Stimulated activated naive CD4-positive, alpha-beta T cell treated with Interleukin-2 at 50 U/mL for 16 hours (primary cell): Measurements from ENCODE around the gene SLC29A4.
"Not testable (repeated sequence)": the region's sequence is repeated elsewhere in the genome, so short reads cannot be mapped to it uniquely, and the experiment has no call there.

Experiments
- DNase-seq: peaks from one replicate; lab custom pipeline; 2025; lab: John Stamatoyannopoulos, UW

Gene SLC29A4

DNA sequence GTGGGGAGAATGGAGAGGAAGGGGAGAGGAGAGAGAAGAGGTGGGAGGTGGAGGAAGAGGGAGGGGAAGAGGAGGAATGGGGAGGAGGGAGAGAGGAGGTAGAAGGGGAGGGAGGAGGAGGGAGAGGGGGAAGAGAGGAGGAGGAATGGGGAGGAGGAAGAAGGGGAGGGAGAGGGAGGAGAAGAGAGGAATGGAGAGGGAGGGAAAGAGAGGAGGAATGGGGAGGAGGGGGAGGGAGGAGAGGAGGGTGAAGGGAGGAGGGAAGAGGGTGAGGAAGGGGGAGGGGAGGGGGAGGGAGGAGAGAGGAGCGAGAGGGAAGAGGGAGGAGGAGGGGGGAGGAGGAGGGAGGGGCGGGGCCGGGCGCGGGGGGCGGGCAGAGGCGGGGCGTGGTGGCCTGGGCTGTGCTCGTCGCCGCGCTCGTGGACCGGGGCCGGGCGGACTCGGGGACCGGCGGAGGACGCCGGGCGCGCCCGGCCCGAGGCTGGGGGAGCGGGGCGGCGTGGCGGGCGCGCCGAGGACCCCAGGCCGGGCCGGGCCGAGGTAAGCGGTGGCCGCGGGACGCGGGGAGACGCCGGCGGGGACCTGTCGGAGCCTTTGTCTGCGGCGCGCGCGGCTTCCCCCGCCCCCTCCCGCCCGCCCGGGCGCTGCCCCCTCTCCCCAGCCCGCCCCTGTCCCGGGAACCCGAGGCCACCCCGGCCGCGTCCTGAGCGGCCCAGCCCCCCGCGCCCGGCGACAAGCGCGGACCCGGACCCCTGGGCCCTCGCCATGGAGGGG lies at the start of gene SLC29A4:
SLC29A4 (plus strand) TSS at position 401 of the 774 bp plus-strand sequence. CDS start 4,874 bp downstream, outside the sequence.
- DNase-seq, result peak; percentile 13

DNA sequence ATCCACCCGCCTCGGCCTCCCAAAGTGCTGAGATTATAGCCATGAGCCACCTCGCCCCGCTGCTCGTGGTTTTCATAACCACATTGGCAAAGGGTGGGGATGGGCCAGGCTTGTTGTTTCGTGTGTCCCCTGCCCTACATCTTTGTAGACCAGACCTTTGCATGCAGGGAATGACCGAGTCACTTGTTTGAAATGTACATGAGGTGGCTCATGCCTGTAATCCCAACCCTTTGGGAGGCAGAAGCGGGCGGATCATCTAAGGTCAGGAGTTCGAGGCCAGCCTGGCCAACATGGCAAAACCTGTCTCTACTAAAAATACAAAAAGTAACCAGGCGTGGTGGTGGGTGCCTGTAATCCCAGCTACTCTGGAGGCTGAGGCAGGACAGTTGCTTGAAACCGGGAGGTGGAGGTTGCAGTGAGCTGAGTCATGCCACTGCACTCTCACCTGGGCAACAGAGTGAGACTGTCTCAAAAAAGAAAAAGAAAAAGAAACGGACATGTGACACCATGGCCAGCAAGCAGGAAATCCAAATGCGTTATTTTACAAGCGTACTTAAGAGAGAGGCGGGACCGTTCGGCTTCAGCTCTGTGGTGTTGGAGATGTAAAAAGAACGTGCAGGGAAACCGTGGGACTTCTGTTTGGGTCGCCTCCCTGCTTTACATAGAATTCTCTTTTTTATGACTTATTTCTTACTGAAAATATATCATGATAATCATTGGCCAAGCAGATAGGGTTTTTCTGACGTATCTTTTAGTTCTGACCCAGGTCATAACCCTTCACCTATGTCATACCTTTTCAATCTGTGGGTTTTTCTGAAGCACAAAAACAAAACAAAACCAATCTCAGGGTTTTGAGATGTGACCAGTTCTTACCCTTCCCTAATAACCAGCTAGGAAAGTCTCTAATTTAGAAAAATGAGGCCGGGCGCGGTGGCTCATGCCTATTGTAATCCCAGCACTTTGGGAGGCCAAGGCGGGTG lies 47.6 kb upstream of the SLC29A4 start:
- no peak for DNase-seq

- DNase-seq, result no peak
Measured at GRCh38 chr7:5237286-5237685, 45.5 kb upstream of the SLC29A4 start.

DNA sequence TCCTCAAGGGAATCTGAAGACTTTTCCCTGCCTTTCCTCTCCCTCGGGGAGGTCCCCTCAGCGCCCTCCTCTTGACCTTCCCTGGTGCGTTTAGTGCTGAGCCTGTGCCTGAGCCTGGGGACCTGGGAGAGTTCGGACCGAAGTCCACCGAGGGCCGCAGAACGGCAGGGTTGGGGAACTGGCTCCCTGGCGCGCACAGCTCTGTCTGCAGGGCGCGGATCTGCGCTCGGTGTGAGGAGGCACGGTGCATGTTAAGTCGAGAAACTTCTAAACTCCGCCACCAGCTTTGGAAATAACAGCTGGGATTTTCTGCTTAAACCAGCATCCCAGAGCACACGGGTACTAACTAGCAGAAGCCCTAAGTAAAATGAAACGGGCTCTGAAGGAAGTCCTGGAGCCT lies 44.2 kb upstream of the SLC29A4 start:
- no peak for DNase-seq

DNA sequence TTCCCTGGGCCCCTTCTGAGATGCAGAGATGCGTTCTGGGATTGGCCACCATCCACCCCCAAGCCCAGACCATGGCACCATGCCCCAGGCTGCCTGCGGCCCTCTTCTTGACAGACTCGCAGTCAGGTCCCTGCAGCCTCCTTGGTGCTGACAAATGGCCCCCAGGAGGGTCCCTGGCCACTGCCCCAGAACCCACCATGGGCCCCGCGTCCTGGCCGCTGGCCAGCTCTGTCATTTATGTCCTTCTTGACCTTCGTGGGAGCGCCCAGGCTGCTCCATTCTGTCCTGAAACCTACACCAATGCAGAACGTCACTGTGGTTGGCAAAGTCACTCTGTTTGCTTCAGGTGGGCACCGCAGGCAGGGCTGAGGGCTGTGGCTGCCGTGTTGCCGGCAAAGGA lies 39.5 kb upstream of the SLC29A4 start:
- DNase-seq, result no peak

DNA sequence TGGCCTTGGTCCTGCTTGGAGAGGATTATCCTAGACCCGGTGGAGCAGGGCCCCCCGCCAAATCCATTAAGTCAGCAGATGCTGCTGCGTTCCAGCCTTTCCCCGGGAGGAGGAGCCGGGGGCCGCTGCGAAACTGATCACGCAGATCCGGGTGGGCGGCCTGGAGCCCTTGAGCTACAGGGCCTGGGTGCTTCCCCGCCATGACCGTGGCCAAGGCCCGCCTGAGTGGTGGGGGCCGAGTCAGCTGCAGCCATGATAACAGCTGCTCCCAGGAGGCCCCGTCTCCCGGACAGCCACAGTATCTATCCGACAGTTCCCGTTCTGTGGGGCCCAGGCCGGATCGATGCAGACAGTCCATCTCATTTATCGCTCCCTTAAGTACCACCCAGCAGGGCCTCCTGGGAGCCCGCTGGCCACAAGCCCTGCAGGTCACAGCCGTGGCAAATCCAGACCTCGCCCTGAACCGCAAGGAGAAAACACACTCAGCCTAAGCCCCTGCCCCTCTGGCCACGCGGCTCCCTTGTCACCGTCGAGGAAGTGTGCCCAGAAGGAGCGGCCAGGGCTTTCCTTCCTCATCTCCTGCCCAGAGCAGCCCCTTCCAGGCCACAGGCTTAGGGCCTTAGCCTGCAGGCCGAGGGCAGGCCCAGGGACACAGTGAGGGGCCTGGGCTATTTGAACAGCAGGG lies 34.4 kb upstream of the SLC29A4 start:
- DNase-seq, result no peak

GRCh38 chr7:5250787-5251186 lies 32.0 kb upstream of the SLC29A4 start:
- DNase-seq, result not testable (repeated sequence)

GRCh38 chr7:5253529-5253928 lies 29.2 kb upstream of the SLC29A4 start:
- not testable (repeated sequence) for DNase-seq

DNA sequence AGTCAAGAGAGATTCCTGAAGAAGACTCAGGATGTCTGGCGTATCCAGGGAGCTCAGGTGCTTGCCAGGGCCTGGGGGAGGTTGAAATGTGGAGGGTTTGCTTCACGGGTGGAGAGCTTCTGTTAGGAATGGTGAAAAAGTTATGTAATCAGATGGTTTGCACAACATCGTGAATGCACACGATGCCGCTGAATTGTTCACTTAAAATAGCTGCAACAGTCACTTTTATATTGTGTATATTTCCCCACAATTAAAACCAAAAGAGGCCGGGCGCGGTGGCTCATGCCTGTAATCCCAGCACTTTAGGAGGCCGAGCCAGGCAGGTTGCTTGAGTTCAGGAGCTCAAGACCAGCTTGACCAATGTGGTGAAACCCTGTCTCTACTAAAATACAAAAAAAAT lies 28.4 kb upstream of the SLC29A4 start:
- DNase-seq, result not testable (repeated sequence)

DNA sequence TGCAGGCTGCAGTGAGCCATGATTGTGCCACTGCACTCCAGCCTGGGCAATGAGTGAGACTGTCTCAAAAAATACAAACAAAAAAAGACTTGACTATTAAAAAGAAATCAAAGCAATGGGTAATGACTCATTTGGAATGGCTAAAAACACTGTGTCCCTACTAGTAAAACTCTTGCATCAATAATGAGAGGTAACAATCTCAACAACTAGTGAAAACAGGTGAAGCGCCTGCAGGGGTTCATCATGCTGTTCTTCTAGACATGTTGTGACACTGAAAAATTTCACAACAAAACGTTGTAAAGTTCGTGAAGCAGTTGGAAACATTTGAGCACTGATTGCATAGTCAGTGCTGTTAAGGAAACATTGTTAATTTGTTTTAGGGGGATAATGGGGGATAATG lies 26.9 kb upstream of the SLC29A4 start:
- no peak for DNase-seq

DNA sequence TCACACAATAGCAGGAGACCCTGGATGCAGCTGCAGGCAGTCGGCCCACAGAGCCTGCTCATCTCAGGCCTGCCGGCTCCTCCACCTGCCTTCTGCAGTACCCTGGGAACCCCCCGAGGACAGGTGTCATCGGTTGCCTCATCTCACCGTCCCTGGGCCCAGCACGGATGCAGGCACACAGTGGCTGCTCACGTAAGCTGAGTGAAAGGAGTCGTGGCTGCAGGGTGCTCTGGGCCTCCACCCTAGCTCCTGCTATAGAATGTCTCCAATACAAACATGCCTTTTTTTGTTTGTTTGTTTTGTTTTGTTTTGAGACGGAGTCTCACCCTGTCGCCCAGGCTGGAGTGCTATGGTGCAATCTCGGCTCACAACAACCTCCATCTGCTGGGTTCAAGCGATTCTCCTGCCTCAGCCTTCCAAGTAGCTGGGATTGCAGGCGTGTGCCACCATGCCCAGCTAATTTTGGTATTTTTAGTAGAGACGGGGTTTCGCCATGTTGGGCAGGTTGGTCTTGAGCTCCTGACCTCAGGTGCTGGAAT lies 22.1 kb upstream of the SLC29A4 start:
- DNase-seq, result not testable (repeated sequence)

DNA sequence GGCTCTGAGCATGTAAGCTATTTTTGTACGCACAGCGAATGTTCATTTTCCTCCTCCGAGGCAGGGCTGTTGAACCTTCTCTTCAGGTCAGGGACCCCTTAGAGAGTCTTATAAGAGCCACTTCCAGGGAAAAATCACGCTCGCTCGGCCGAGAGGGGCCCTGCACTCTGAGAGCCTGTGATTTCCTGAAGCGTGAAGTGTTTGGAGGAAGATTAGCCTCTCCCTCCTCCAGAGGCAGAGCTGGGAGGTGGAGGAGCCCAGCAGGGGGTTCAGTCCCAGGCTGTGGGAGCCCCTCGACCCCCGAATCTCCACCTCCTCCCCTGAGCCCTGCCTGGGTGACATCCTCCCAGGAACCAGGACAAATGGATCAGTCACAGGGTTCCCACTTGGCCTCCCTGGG lies 19.7 kb upstream of the SLC29A4 start:
- not testable (repeated sequence) for DNase-seq

DNA sequence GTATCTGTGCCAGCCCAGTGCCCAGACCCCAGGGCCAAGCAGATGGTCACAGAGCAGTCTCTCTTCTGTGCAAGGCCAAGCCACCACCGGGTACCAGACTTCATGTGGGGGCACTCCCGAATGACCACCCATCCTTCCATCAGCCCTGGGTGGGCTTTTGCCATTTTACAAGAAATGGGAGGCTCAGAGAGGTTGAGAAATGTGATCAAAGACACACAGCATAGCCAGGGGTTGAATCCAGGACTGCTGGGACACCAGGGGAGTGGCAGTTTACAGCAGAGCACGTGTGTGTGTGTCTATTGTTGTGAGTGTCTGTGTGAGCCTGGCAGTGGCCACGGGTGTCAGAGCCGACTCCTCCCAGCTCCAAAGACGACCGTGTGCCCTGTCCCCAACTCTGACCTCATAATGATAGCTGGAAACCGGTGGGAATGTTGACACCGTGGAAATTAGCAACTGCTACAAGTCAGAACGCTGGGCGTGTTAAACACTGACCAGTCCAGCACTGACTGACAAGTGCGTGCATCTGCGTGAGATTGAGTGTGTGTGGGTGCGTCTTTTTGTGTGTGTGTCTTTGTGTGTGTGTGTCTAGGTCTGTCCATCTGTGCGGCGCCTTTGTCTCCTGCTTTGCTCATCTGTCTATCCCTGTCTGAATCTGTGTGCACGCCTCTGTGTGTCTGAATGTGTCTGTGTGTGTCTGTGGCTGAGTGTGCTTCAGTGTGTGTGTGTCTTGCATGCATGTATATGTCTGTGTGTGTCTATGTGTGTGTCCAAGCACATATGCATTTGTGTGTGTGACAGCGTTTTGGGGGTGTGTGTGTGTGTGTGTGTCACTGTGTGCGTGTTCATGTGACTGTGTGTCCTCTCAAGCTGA lies 17.2 kb upstream of the SLC29A4 start:
- no peak for DNase-seq

- DNase-seq, result no peak
Measured at GRCh38 chr7:5266191-5267028, 16.3 kb upstream of the SLC29A4 start.

- DNase-seq, result not testable (repeated sequence)
Measured at GRCh38 chr7:5267829-5268228, 14.9 kb upstream of the SLC29A4 start.

DNA sequence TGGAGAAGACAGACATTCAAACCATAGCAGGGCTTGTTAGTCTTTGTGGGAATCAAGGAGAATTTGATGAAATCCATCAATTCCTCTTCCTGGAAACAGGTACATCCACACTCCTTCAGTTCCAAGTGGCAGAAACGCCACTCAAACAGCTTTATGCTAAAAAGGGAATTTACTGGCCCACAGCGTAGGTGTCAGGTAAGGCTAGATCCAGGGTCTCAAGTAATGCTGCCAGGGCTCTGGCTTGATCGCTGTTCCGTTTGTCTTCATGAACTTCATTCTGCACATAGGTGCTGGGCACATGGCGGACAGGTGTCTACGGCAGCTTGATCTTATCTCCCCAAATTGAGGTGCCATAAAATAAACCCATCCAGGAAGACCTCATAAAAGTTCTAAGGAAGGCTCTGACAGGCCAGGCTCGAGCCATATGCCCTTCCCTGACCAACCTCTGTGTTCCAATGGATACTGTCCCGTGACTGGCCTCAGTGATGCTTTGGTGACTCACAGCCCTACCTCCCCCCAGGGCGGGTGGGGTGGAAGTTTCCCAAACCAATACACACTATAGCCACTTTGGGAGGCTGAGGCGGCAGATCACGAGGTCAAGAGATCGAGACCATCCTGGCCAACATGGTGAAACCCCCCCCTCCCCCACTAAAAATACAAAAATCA lies 12.6 kb upstream of the SLC29A4 start:
- not testable (repeated sequence) for DNase-seq

DNA sequence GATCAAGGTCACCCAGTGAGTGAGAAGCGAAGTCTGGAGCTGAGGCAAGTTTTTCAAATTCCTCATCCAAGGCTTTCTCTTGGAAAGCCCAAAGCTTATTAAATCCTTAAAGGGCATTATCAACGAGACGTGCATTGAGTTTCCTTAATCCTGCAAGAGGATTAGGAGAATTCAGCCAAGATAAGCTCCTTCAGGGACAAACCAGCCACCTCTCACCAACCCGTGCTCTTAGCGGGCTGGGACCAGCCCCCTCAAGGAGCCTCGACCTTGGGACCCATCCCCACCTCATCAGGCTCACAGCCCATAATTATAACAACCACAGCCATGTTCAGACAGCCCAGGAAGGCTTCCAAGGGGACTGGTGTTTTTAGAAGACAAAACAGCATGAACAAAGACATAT lies 12.0 kb upstream of the SLC29A4 start:
- no peak for DNase-seq

DNA sequence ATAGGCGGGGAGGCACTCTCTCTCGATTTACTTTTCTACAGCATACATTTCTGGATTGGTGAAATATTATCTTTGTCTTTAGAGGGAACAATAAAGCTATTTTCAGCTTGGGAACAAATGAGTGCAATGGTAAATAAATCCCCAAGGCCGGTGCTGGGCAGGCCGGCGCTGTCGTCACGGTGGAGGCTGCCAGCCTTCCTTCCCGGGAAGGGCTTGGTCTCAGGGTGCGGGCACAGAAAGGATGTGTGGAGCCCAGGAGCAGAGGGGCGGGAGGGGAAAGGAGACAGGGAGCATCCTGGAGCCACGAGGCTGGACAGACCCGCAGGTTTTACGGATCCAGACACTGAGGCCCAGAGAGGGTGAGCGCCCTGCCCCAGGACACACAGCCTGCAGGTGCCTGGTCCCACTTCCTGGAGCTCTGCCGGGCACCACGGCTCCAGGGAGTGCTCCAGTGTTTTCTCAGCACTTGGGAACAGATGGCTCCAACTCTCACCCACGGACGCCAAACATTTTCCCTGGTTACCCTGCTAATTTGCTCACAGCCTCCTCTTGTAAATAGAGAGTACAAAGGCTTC lies 8.8 kb upstream of the SLC29A4 start:
- DNase-seq, result not testable (repeated sequence)

DNA sequence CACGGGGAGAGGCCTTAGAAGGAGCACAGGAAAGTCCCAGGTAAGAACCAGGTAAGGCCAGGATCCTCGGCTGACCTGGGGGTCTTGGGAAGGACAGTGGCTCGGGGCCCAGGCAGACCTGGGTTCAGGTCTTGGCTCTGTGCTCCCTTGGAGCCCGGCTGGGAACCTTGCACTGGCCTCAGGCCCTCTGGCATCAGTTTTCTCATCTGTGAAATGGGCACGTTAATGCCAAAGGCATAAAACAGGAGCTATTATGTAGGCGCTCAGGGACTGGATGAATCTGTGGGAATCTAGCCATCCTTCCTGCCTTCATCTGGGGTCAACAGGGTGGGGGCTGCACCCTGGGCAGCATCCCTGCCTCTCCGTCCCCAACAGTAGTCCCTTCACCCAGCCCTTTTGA lies 8.3 kb upstream of the SLC29A4 start:
- no peak for DNase-seq
